CD4-positive, alpha-beta memory T cell (primary cell): Measurements from ENCODE around the gene CYB5A. TPM values are rescaled to one million over a fixed set of nuclear protein-coding genes. Genes with fewer than 3 reads are reported as not detected.

Experiments
- CTCF ChIA-PET: fragments of 350-600 bp; sonication (Branson Sonifier 250); formaldehyde crosslinking; loops from one replicate; lab custom pipeline; 2021; ENCODE audit warnings: inconsistent platforms; ENCODE audit not compliant: partially characterized antibody; lab: Charles Lee
- POLR2A ChIA-PET: fragments of 350-600 bp; sonication (Branson Sonifier 250); formaldehyde crosslinking; loops from one replicate; lab custom pipeline; 2021; ENCODE audit not compliant: partially characterized antibody; lab: Charles Lee
- DNase-seq, 5 donors: peaks; one replicate each; pipeline versions ENCODE4 v3.0.0 to v3.0.0-alpha.2; 2020 to 2022; ENCODE audit warnings: mixed read lengths in 1 of 5
- H3K27ac ChIP-seq: one replicate; pipeline ENCODE4 v1.7.0; 2013; ENCODE audit warnings: low read depth, low read length
- H3K27me3 ChIP-seq: 2 replicates; pipeline ENCODE4 v1.7.0; 2013; ENCODE audit warnings: mild to moderate bottlenecking, low read length, moderate library complexity; ENCODE audit not compliant: insufficient read depth
- H3K36me3 ChIP-seq: 2 replicates; pipeline ENCODE4 v1.7.0; 2013; ENCODE audit warnings: mild to moderate bottlenecking, low read length, moderate library complexity; ENCODE audit not compliant: insufficient read depth
- H3K4me1 ChIP-seq: 2 replicates; pipeline ENCODE4 v1.7.0; 2013; ENCODE audit warnings: mild to moderate bottlenecking, low read length, moderate library complexity; ENCODE audit not compliant: insufficient read depth
- H3K4me3 ChIP-seq, 2 donors: one replicate each; pipeline ENCODE4 v1.7.0; 2013; ENCODE audit warnings: low read length in 2 of 2, mild to moderate bottlenecking in 1 of 2
- H3K9me3 ChIP-seq, 2 donors: one replicate each; pipeline ENCODE4 v1.7.0; 2013; ENCODE audit warnings: low read length in 2 of 2, control low read depth in 1 of 2; ENCODE audit not compliant: control insufficient read depth in 1 of 2
- H3K27ac Mint-ChIP-seq, 7 donors: one replicate each; pipeline ENCODE4 v1.8.0; 2020 to 2021; ENCODE audit warnings: mixed read lengths in 7 of 7, mild to moderate bottlenecking in 6 of 7, inconsistent platforms in 3 of 7, moderate library complexity in 3 of 7
- H3K27me3 Mint-ChIP-seq, 2 donors: one replicate each; pipeline ENCODE4 v1.8.0; 2020 to 2021; ENCODE audit warnings: mixed read lengths in 2 of 2
- H3K36me3 Mint-ChIP-seq, 2 donors: one replicate each; pipeline ENCODE4 v1.8.0; 2020 to 2021; ENCODE audit warnings: mixed read lengths in 2 of 2, inconsistent platforms in 1 of 2, mild to moderate bottlenecking in 1 of 2
- H3K4me1 Mint-ChIP-seq, 4 donors: one replicate each; pipeline ENCODE4 v1.8.0; 2020 to 2021; ENCODE audit warnings: mixed read lengths in 4 of 4, mild to moderate bottlenecking in 1 of 4
- H3K4me3 Mint-ChIP-seq, 8 donors: one replicate each; pipeline ENCODE4 v1.8.0; 2020 to 2021; ENCODE audit warnings: mixed read lengths in 8 of 8, mild to moderate bottlenecking in 7 of 8, moderate library complexity in 6 of 8, inconsistent platforms in 3 of 8
- H3K9me3 Mint-ChIP-seq, 8 donors: one replicate each; pipeline ENCODE4 v1.8.0; 2020 to 2021; ENCODE audit warnings: mixed read lengths in 8 of 8, mild to moderate bottlenecking in 5 of 8, inconsistent platforms in 3 of 8, moderate library complexity in 1 of 8
- intact Hi-C: fragments of 100-400 bp; cut with micrococcal nuclease; formaldehyde crosslinking; loops from one replicate; pipeline ENCODE4 v1.15.1; 2023
- polyA plus RNA-seq, 2 donors: library from polyadenylated mRNA; unstranded; fragments of 300-500 nt; fragmentation: Illumina TruSeq; gene quantifications; one replicate each; pipeline ENCODE4 v1.2.3, GENCODE V29; 2021
- total RNA-seq, 2 experiments: library from RNA; stranded (reverse); gene quantifications; one replicate each; pipeline ENCODE4 v1.2.3, GENCODE V29; 2021

CYB5A gene
- total and polyA plus RNA-seq, 4 experiments from 2014 or later, result 22.8 to 86.7 (median 44.0) TPM

- Mint-ChIP-seq H3K4me1 (no peaks in the 10 kb centered on the region), H3K4me3 (no peak overlapping the region), H3K27me3 (peaks cover 7 to 8% of the 10 kb centered on the region in 2 donors), H3K27ac (no peak overlapping the region), H3K9me3 (no peaks in the 10 kb centered on the region), H3K36me3 (no peaks in the 10 kb centered on the region)
- ChIA-PET CTCF (no interaction called here), POLR2A (no interaction called here)
- intact Hi-C loops, result no loop called here
- no peaks in the 10 kb centered on the region for H3K4me1 ChIP-seq
- no peaks in the 10 kb centered on the region for H3K27me3 ChIP-seq
- H3K36me3 ChIP-seq, result no peaks in the 10 kb centered on the region
- H3K4me3 ChIP-seq, result no peak overlapping the region
- H3K27ac ChIP-seq, result no peak overlapping the region
- H3K9me3 ChIP-seq, result no peaks in the 10 kb centered on the region
- no peak for DNase-seq
Observed at GRCh38 chr18:74226156-74226555, 65.6 kb downstream of the CYB5A start.

GRCh38 chr18:74225193-74225840 is 66.4 kb downstream of the CYB5A start:
- H3K9me3 ChIP-seq, result no peaks in the 10 kb centered on the region
- H3K9me3 Mint-ChIP-seq, result no peaks in the 10 kb centered on the region
- DNase-seq, result no peak
- H3K4me1 ChIP-seq, result no peaks in the 10 kb centered on the region
- H3K36me3 Mint-ChIP-seq, result no peaks in the 10 kb centered on the region
- no peak overlapping the region for H3K4me3 Mint-ChIP-seq
- no peaks in the 10 kb centered on the region for H3K36me3 ChIP-seq
- no peak overlapping the region for H3K27ac Mint-ChIP-seq
- ChIA-PET CTCF (no interaction called here), POLR2A (no interaction called here)
- H3K4me3 ChIP-seq, result no peak overlapping the region
- no peaks in the 10 kb centered on the region for H3K27me3 ChIP-seq
- H3K27me3 Mint-ChIP-seq, result peaks cover 7 to 8% of the 10 kb centered on the region in 2 donors
- no peak overlapping the region for H3K27ac ChIP-seq
- intact Hi-C loops, result no loop called here
- no peaks in the 10 kb centered on the region for H3K4me1 Mint-ChIP-seq

- ChIA-PET CTCF (no interaction called here), POLR2A (no interaction called here)
- Histone ChIP-seq H3K4me1 (no peaks in the 10 kb centered on the region), H3K9me3 (no peaks in the 10 kb centered on the region), H3K4me3 (no peak overlapping the region), H3K36me3 (no peaks in the 10 kb centered on the region), H3K27me3 (no peaks in the 10 kb centered on the region), H3K27ac (no peak overlapping the region)
- Mint-ChIP-seq H3K9me3 (no peaks in the 10 kb centered on the region), H3K36me3 (no peaks in the 10 kb centered on the region), H3K27ac (no peak overlapping the region), H3K4me3 (no peak overlapping the region), H3K27me3 (peaks cover 6 to 8% of the 10 kb centered on the region in 2 donors), H3K4me1 (no peaks in the 10 kb centered on the region)
- intact Hi-C loops, result no loop called here
- DNase-seq, result no peak
Observed at GRCh38 chr18:74222710-74223494, 68.9 kb downstream of the CYB5A start.

- Mint-ChIP-seq H3K27ac (no peak overlapping the region), H3K4me3 (no peak overlapping the region), H3K27me3 (peaks cover 5 to 7% of the 10 kb centered on the region in 2 donors), H3K9me3 (no peaks in the 10 kb centered on the region), H3K4me1 (no peaks in the 10 kb centered on the region), H3K36me3 (no peaks in the 10 kb centered on the region)
- Histone ChIP-seq H3K4me1 (no peaks in the 10 kb centered on the region), H3K27me3 (no peaks in the 10 kb centered on the region), H3K4me3 (no peak overlapping the region), H3K27ac (no peak overlapping the region), H3K9me3 (no peaks in the 10 kb centered on the region), H3K36me3 (no peaks in the 10 kb centered on the region)
- ChIA-PET POLR2A (no interaction called here), CTCF (no interaction called here)
- DNase-seq, result no peak
- intact Hi-C loops, result no loop called here
Observed at GRCh38 chr18:74221081-74221480, 70.7 kb downstream of the CYB5A start.

GRCh38 chr18:74219056-74219455 is 72.7 kb downstream of the CYB5A start:
- peaks cover 3 to 9% of the 10 kb centered on the region in 2 donors for H3K27me3 Mint-ChIP-seq
- no peaks in the 10 kb centered on the region for H3K27me3 ChIP-seq
- intact Hi-C loops, result no loop called here
- H3K9me3 Mint-ChIP-seq, result no peaks in the 10 kb centered on the region
- no peak overlapping the region for H3K4me3 ChIP-seq
- CTCF ChIA-PET, result no interaction called here
- H3K27ac ChIP-seq, result no peak overlapping the region
- no peak for DNase-seq
- H3K36me3 Mint-ChIP-seq, result no peaks in the 10 kb centered on the region
- no peak overlapping the region for H3K4me3 Mint-ChIP-seq
- H3K9me3 ChIP-seq, result no peaks in the 10 kb centered on the region
- POLR2A ChIA-PET, result no interaction called here
- H3K4me1 Mint-ChIP-seq, result no peaks in the 10 kb centered on the region
- no peaks in the 10 kb centered on the region for H3K4me1 ChIP-seq
- no peaks in the 10 kb centered on the region for H3K36me3 ChIP-seq
- peak overlapping the region in 1 of 7 donors; percentile 23 for H3K27ac Mint-ChIP-seq

GRCh38 chr18:74217476-74218143 is 74.2 kb downstream of the CYB5A start:
- Mint-ChIP-seq H3K27ac (no peak overlapping the region), H3K4me3 (no peak overlapping the region), H3K27me3 (peaks cover 11 to 15% of the 10 kb centered on the region in 2 donors), H3K36me3 (no peaks in the 10 kb centered on the region), H3K9me3 (no peaks in the 10 kb centered on the region), H3K4me1 (no peaks in the 10 kb centered on the region)
- POLR2A ChIA-PET, result no interaction called here
- DNase-seq, result no peak
- intact Hi-C loops, result no loop called here
- Histone ChIP-seq H3K27ac (no peak overlapping the region), H3K36me3 (no peaks in the 10 kb centered on the region), H3K27me3 (no peaks in the 10 kb centered on the region), H3K4me3 (no peak overlapping the region), H3K4me1 (no peaks in the 10 kb centered on the region), H3K9me3 (no peaks in the 10 kb centered on the region)
- CTCF ChIA-PET, result interaction anchor here (1.4 kb wide), 1 partner anchor 334 kb away, joined by 4 read pairs; no protein-coding TSS in a partner anchor

- no peak for DNase-seq
- H3K4me1 ChIP-seq, result no peaks in the 10 kb centered on the region
- no peaks in the 10 kb centered on the region for H3K4me1 Mint-ChIP-seq
- H3K27me3 ChIP-seq, result no peaks in the 10 kb centered on the region
- intact Hi-C loops, result no loop called here
- no peak overlapping the region for H3K27ac ChIP-seq
- ChIA-PET POLR2A (no interaction called here), CTCF (interaction anchor here (1.4 kb wide), 1 partner anchor 335 kb away, joined by 4 read pairs; no protein-coding TSS in a partner anchor)
- peaks cover 11 to 15% of the 10 kb centered on the region in 2 donors for H3K27me3 Mint-ChIP-seq
- no peaks in the 10 kb centered on the region for H3K36me3 Mint-ChIP-seq
- H3K4me3 Mint-ChIP-seq, result no peak overlapping the region
- H3K4me3 ChIP-seq, result no peak overlapping the region
- no peaks in the 10 kb centered on the region for H3K9me3 Mint-ChIP-seq
- no peaks in the 10 kb centered on the region for H3K9me3 ChIP-seq
- no peaks in the 10 kb centered on the region for H3K36me3 ChIP-seq
- H3K27ac Mint-ChIP-seq, result no peak overlapping the region
Observed at GRCh38 chr18:74216661-74217110, 75.1 kb downstream of the CYB5A start.
